HEK293T (cell line): ENCODE results near the gene SGK2.

Experiments used
- CTCF ChIA-PET: fragments of 350-600 bp; formaldehyde crosslinking; extraction: SDS; loops from one replicate; lab custom pipeline; 2021; ENCODE audit warnings: antibody characterized with exemption, inconsistent platforms; lab: Yijun Ruan, JAX
- POLR2A ChIA-PET: fragments of 350-600 bp; formaldehyde crosslinking; extraction: SDS; loops from one replicate; lab custom pipeline; 2020; ENCODE audit warnings: antibody characterized with exemption, inconsistent platforms; lab: Yijun Ruan, JAX
- DNase-seq: peaks from one replicate; pipeline ENCODE4 v3.0.0; 2012; ENCODE audit warnings: mixed read lengths; ENCODE audit errors: extremely low spot score
- ARNT ChIP-seq: fragments of 450-650 bp; IDR thresholded peaks from 2 replicates; pipeline ENCODE4 v1.6.1; 2017; ENCODE audit warnings: mild to moderate bottlenecking
- BHLHE40 ChIP-seq: fragments of 450-650 bp; IDR thresholded peaks from 2 replicates; pipeline ENCODE4 v1.6.1; 2016; ENCODE audit warnings: mild to moderate bottlenecking, moderate library complexity, borderline replicate concordance
- CTBP1 ChIP-seq: fragments of 450-650 bp; IDR thresholded peaks from 2 replicates; pipeline ENCODE4 v1.6.1; 2016; ENCODE audit warnings: borderline replicate concordance
- ELF4 ChIP-seq: fragments of 450-650 bp; IDR thresholded peaks from 2 replicates; pipeline ENCODE4 v1.6.1; 2017; ENCODE audit warnings: antibody characterized with exemption
- FOXA1 ChIP-seq: fragments of 450-650 bp; IDR thresholded peaks from 2 replicates; pipeline ENCODE4 v1.6.1; 2016; ENCODE audit warnings: mild to moderate bottlenecking
- FOXK2 ChIP-seq: fragments of 450-650 bp; IDR thresholded peaks from 2 replicates; pipeline ENCODE4 v1.6.1; 2016; ENCODE audit warnings: mild to moderate bottlenecking
- FOXM1 ChIP-seq: fragments of 450-650 bp; IDR thresholded peaks from 2 replicates; pipeline ENCODE4 v1.6.1; 2017; ENCODE audit warnings: mild to moderate bottlenecking, borderline replicate concordance
- HDGF ChIP-seq: fragments of 450-650 bp; IDR thresholded peaks from 2 replicates; pipeline ENCODE4 v1.6.1; 2017; ENCODE audit warnings: antibody characterized with exemption, borderline replicate concordance
- L3MBTL2 ChIP-seq: fragments of 450-650 bp; conservative IDR thresholded peaks from 2 replicates; pipeline ENCODE4 v1.6.1; 2016; ENCODE audit warnings: mild to moderate bottlenecking
- LEF1 ChIP-seq: fragments of 450-650 bp; IDR thresholded peaks from 2 replicates; pipeline ENCODE4 v1.6.1; 2017; ENCODE audit warnings: mild to moderate bottlenecking, borderline replicate concordance
- NFRKB ChIP-seq: fragments of 450-650 bp; IDR thresholded peaks from 2 replicates; pipeline ENCODE4 v1.6.1; 2016; ENCODE audit warnings: mild to moderate bottlenecking, moderate library complexity
- SP1 ChIP-seq: fragments of 450-650 bp; IDR thresholded peaks from 2 replicates; pipeline ENCODE4 v1.6.1; 2017
- SUZ12 ChIP-seq: fragments of 450-650 bp; IDR thresholded peaks from 2 replicates; pipeline ENCODE4 v1.6.1; 2016; ENCODE audit warnings: mild to moderate bottlenecking
- TARDBP ChIP-seq: fragments of 450-650 bp; IDR thresholded peaks from 2 replicates; pipeline ENCODE4 v1.6.1; 2016
- ZNF384 ChIP-seq: fragments of 450-650 bp; IDR thresholded peaks from 2 replicates; pipeline ENCODE4 v1.6.1; 2016
- TF ChIP-seq, protein P1 (sequence below): fragments of 450-650 bp; IDR thresholded peaks from 2 replicates; pipeline ENCODE4 v1.6.1; 2016

Gene SGK2

DNA sequence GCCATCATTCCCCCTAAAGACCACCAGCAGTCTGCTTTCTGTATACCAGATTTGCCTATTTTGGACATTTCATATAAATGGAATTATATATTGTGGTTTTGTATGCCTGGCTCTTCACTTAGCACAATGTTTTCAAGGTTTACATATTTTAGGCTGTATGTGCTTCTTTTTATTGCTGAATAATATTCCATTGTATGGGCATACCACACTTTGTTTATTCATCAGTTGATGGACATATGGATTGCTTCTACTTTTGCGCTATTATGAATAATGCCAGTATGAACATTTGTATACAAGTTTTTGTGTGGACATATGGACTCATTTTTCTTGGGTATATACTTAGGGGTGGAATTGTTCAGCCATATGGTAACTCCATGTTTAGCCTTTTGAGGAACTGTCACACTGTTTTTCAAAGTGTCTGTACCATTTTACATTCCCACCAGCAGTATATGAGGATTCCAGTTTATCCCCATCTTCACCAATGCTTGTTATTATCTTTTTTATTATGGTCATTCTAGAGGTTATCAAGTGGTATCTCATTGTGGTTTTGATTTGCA lies 38.7 kb upstream of the SGK2 start:
- TF ChIP-seq ARNT: no peak
- TF ChIP-seq TARDBP: no peak
- no peak for TF ChIP-seq BHLHE40
- no peak for TF ChIP-seq SUZ12
- TF ChIP-seq ZNF384: no peak
- TF ChIP-seq NFRKB: no peak
- no peak for TF ChIP-seq HDGF
- DNase-seq: no peak
- POLR2A ChIA-PET: no interaction called here
- CTCF ChIA-PET: no interaction called here

- ChIA-PET POLR2A (no interaction called here), CTCF (no interaction called here)
- TF ChIP-seq CTBP1: no peak
- no peak for TF ChIP-seq LEF1
- no peak for TF ChIP-seq ZNF384
- TF ChIP-seq ARNT: no peak
- no peak for TF ChIP-seq NFRKB
- TF ChIP-seq FOXA1: no peak
- no peak for TF ChIP-seq ELF4
- TF ChIP-seq TARDBP: no peak
- TF ChIP-seq HDGF: no peak
- DNase-seq: no peak
These were observed 33.8 kb upstream of the SGK2 start for GRCh38 chr20:43525021-43525420.

DNA sequence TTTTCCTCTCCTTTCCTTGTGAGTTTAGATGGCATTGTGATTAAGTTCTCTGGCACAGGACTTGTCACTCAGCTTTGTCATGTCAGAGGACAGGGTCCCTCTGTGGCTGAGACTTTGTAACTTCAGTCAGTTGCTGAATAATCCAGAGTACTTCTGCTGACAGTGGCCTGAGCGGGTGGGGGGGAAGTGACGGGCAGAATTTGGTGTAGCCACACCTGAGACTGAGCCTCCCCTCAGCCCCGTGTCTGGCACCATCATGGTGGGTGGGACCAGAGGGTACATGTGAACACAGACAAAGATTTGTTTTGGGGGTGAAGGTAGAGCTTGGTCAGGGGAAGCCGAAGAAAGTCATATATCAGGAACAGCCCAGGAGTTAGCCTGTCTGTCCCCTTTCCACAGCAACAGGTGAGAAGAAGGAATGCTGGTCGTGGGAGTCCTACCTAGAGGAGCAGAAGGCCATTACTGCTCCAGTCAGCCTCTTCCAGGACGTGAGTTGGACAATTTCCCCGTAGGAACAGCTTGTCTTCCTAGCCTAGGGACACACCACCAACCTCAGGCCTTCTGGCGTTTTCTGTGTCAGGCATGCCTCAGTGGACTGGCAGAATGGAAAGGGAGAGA lies 30.5 kb upstream of the SGK2 start:
- no peak for DNase-seq
- CTCF ChIA-PET: interaction anchor here (0.6 to 0.7 kb wide), 2 partner anchors 12 to 272 kb away, joined by 4 read pairs; no protein-coding TSS in a partner anchor
- no peak for TF ChIP-seq NFRKB
- TF ChIP-seq ELF4: no peak
- TF ChIP-seq SUZ12: no peak
- TF ChIP-seq TARDBP: no peak
- TF ChIP-seq BHLHE40: no peak
- no peak for TF ChIP-seq CTBP1
- TF ChIP-seq, protein P1, sequence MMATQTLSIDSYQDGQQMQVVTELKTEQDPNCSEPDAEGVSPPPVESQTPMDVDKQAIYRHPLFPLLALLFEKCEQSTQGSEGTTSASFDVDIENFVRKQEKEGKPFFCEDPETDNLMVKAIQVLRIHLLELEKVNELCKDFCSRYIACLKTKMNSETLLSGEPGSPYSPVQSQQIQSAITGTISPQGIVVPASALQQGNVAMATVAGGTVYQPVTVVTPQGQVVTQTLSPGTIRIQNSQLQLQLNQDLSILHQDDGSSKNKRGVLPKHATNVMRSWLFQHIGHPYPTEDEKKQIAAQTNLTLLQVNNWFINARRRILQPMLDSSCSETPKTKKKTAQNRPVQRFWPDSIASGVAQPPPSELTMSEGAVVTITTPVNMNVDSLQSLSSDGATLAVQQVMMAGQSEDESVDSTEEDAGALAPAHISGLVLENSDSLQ: no peak
- no peak for TF ChIP-seq LEF1
- no peak for TF ChIP-seq FOXA1
- no peak for TF ChIP-seq HDGF
- no peak for TF ChIP-seq FOXK2
- TF ChIP-seq ZNF384: no peak
- TF ChIP-seq ARNT: no peak
- no peak for TF ChIP-seq FOXM1
- TF ChIP-seq L3MBTL2: no peak
- TF ChIP-seq SP1: no peak
- POLR2A ChIA-PET: no interaction called here

- CTCF ChIA-PET: interaction anchor here (0.6 kb wide), 1 partner anchor 77 kb away, joined by 4 read pairs; no protein-coding TSS in a partner anchor
- TF ChIP-seq BHLHE40: no peak
- no peak for TF ChIP-seq ELF4
- TF ChIP-seq, protein P1: no peak
- TF ChIP-seq SUZ12: no peak
- no peak for TF ChIP-seq FOXA1
- TF ChIP-seq TARDBP: no peak
- TF ChIP-seq HDGF: no peak
- TF ChIP-seq FOXK2: no peak
- no peak for TF ChIP-seq ARNT
- no peak for TF ChIP-seq CTBP1
- no peak for TF ChIP-seq L3MBTL2
- TF ChIP-seq NFRKB: no peak
- POLR2A ChIA-PET: no interaction called here
These were observed 29.8 kb upstream of the SGK2 start for GRCh38 chr20:43529051-43529450.

DNA sequence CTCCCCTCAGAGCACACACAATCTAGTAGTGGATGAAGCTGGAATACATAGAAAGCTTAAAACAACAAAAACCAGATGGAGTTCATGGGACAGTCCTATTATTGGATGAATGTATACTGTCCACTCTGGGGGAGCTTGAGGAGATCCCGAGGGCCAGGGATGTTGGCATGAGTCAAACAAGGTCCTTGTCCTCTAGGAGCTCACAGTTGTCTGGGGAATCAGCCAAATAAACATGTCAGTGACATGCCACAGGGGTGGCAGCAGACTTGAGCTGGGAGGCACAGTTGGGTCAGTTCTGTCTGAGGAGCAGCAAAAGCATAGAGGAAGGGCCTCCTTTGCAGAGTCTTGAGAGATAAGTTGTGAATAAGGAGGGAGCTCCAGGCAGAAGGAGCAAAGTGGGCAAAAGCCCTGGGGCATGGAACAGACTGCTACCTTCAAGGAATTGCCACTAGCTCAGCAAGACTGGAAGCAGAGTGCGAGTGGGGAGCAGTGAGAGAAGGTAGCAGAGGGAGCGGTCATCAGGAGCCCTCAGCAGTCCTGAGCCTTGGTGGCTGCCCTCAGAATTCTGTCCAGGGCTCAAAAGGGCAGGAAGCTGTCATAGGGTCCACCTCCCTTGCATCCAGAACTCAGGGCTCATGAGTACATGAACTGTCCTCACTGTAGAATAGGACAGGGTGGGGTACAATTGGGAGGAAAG lies 29.2 kb upstream of the SGK2 start:
- POLR2A ChIA-PET: interaction anchor here (1.1 kb wide), 1 partner anchor 72 kb away, joined by 3 read pairs; no protein-coding TSS in a partner anchor
- DNase-seq: no peak
- TF ChIP-seq ZNF384 (no peak), NFRKB (no peak), L3MBTL2 (no peak), SUZ12 (no peak), FOXM1 (no peak), BHLHE40 (no peak)
- TF ChIP-seq, protein P1: no peak
- CTCF ChIA-PET: interaction anchor here (0.6 to 0.8 kb wide), 2 partner anchors 8 to 78 kb away, joined by 3 to 4 read pairs; no protein-coding TSS in a partner anchor

More at GRCh38 chr20:43529051-43529450, 29.8 kb upstream of the SGK2 start:
- DNase-seq: no peak
